GM20000 (cell line): ENCODE results near the gene HECTD2.

ENCODE experiments used
- DNase-seq: peaks from one replicate; pipeline ENCODE4 v3.0.0; 2012; ENCODE audit warnings: low spot score
- TF ChIP-seq, protein P1 (sequence below): IDR thresholded peaks from 2 replicates; pipeline ENCODE4 v1.5.1; 2012; ENCODE audit warnings: mild to moderate bottlenecking, control low read depth; ENCODE audit errors: extremely low read depth, missing control alignments

Gene HECTD2

DNA sequence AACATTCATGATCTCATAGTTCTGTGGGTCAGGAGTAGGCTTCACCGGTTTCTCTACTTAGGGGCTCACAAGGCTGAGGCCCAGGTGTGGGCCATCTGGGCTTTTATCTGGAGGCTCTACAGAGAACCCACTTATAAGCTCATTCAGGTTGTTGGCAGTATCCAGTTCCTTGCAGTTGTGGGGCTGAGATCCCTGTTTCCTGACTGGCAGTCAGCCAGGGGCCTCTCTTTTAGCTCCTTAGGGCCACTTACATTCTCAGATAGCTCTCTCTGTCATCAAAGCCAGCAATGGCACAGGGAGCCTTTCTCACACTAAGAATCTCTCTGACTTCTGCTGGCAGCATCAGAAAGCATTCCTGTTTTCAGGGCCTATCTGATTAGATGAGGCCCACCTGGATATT lies 18.2 kb upstream of the HECTD2 start:
- no peak for DNase-seq
- TF ChIP-seq, protein P1, sequence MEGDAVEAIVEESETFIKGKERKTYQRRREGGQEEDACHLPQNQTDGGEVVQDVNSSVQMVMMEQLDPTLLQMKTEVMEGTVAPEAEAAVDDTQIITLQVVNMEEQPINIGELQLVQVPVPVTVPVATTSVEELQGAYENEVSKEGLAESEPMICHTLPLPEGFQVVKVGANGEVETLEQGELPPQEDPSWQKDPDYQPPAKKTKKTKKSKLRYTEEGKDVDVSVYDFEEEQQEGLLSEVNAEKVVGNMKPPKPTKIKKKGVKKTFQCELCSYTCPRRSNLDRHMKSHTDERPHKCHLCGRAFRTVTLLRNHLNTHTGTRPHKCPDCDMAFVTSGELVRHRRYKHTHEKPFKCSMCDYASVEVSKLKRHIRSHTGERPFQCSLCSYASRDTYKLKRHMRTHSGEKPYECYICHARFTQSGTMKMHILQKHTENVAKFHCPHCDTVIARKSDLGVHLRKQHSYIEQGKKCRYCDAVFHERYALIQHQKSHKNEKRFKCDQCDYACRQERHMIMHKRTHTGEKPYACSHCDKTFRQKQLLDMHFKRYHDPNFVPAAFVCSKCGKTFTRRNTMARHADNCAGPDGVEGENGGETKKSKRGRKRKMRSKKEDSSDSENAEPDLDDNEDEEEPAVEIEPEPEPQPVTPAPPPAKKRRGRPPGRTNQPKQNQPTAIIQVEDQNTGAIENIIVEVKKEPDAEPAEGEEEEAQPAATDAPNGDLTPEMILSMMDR = no peak

DNA sequence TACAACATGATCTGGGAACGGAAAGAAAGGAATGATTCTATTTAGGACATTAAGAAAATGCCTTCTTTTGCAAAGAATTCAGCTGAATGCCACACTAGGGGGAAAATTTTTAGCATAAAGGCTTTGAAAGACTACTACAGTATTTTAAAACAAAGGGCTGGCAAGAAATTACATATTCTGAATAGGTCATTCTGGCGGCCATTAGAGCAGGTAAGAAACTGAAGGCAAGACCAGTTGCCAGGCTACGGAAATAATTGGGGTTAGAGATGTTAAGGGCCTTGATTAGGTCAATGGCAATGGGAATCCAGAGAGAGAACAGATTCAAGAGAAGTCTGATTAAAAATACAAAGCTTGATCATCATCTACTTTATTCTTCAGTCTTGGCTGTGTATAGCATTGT lies 3.8 kb upstream of the HECTD2 start:
- TF ChIP-seq, protein P1 = no peak
- no peak for DNase-seq

GRCh38 chr10:91409069-91409868 lies 875 bp upstream of the HECTD2 start:
- TF ChIP-seq, protein P1 = no peak
- peak; percentile 62 for DNase-seq

DNA sequence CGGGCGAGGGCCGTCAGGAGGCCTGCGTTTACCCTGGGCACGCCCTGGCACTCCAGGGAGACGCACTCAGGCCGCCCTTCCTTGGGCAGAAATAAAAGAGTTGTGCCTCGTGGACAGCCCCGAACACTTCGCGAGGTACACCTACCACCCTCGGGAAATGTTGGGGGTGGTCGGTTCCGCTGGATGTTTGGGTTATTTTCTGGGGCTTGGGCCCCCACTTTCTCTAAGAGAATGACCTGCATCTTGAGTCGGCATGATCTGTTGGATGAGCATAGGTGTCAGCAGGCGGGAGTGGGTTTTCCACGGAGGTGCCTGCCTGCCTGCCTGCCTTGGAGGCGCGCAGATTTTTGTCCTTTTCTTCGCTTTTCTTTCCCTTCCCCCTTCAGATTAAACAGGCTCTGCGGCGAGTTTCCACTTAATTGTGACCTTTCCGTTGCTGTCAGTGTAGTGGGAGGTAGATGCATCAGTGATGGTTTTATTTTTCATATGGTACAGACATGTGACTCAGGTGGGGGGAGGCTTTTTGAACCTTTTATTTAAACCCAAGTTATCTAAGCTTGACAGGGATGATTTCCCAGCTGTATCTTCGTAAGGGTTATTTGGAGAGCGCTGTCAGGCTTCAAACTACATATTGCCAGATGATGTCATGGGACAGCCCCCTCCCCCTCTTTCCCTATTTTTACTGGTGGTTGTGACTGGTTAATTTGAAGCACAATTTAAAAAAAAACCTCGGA lies 661 bp downstream of the HECTD2 start:
- DNase-seq = peak; percentile 31
- TF ChIP-seq, protein P1 = no peak

GRCh38 chr10:91411621-91412020 lies 1.5 kb downstream of the HECTD2 start:
- no peak for DNase-seq
- TF ChIP-seq, protein P1 = no peak

GRCh38 chr10:91412354-91413087 lies 2.4 kb downstream of the HECTD2 start:
- TF ChIP-seq, protein P1 = no peak

DNA sequence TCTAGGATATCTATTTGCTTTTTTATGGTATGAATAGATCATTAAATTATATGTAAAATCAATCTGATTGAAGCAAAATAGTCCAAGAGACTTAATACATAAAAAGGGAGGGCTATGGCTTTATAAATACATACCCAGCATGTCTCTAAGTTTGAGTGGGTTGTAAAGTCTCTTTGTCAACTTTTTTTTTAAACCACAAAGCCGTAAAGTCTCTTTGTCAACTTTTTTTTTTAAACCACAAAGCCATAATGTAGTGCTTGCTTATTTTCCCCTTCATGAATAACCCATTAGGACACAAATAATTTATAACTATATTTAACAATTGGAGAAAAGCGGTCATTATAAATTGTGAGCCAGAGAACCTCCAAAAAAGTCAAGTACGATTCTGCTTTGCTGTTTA lies 5.7 kb downstream of the HECTD2 start:
- TF ChIP-seq, protein P1 = no peak
- no peak for DNase-seq

More at GRCh38 chr10:91412354-91413087, 2.4 kb downstream of the HECTD2 start:
- no peak for DNase-seq
